ENCODE results near the gene DEAF1. TPM values are rescaled to one million over a fixed set of nuclear protein-coding genes. Genes with fewer than 3 reads are reported as not detected.

Gene DEAF1
- total and polyA plus RNA-seq, 2 donors (not counting 3 experiments of a cell fraction or from before 2014, with no cell fraction given) = 43.6 to 55.7 TPM

DNA sequence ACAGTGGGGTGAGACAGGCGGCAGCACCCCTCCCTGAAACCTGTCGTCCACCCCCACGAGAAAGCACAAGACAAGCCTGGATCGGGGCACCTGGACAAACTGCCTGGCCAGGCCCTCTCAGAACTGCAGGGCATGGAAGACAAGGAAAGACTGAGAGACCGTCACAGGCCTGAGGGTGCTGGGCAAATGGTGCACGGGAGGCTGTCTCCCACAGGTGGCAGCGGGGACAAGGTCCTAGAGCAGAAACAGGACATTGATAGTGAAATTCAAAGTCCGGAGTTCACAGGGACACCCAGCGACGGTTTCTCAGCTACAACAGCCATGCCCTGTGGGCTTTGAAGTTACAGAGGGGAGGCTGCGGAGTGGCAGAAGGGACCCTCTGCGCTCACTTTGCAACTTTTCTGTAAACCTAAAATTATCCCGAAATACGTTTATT is 37.3 kb downstream of the DEAF1 start:
- Histone ChIP-seq H3K27me3 (ENCODE audit: control insufficient read depth in 2 of 2, insufficient read depth in 2 of 2, low read length in 2 of 2) (no peaks in the 10 kb centered on the region), H2AFZ (ENCODE audit: low read depth, low read length) (no peak overlapping the region), H3K4me1 (ENCODE audit: control insufficient read depth, extremely low read depth, insufficient read depth, low read length) (no peaks in the 10 kb centered on the region), H3K9me3 (replicated peaks; ENCODE audit: control insufficient read depth, insufficient read depth, low read length) (no peaks in the 10 kb centered on the region), H4K20me1 (replicated peaks; ENCODE audit: control insufficient read depth, extremely low read depth, insufficient read depth, low read length) (no peaks in the 10 kb centered on the region), H3K9ac (replicated peaks; ENCODE audit: extremely low read depth, insufficient read depth, low read length) (no peak overlapping the region), H3K27ac (ENCODE audit: insufficient read depth, low read depth, low read length) (no peak overlapping the region), H3K9me1 (replicated peaks; ENCODE audit: control insufficient read depth, extremely low read depth, insufficient read depth, low read length) (no peaks in the 10 kb centered on the region), H3K36me3 (ENCODE audit: control insufficient read depth in 2 of 2, extremely low read depth in 1 of 2, insufficient read depth in 2 of 2, low read length in 2 of 2) (peaks cover 2 to 32% of the 10 kb centered on the region in 2 experiments), H3K4me2 (ENCODE audit: insufficient read depth, low read length) (no peak overlapping the region), H3K4me3 (replicated peaks in 1 of 3; ENCODE audit: insufficient read depth in 1 of 3, low read depth in 1 of 3, low read length in 3 of 3) (no peak overlapping the region), H3K79me2 (ENCODE audit: control insufficient read depth, insufficient read depth, low read length) (no peaks in the 10 kb centered on the region)
- FAIRE-seq (no peak), DNase-seq (ENCODE audit: low read depth, low spot score) (no peak)
- dilution Hi-C loops (cut with MboI; ENCODE audit: extremely low pct_ligation_motif_present, low sequenced_read_pairs) (no loop called here), intact Hi-C loops (cut with micrococcal nuclease) (no loop called here)
- TF ChIP-seq, protein P1, sequence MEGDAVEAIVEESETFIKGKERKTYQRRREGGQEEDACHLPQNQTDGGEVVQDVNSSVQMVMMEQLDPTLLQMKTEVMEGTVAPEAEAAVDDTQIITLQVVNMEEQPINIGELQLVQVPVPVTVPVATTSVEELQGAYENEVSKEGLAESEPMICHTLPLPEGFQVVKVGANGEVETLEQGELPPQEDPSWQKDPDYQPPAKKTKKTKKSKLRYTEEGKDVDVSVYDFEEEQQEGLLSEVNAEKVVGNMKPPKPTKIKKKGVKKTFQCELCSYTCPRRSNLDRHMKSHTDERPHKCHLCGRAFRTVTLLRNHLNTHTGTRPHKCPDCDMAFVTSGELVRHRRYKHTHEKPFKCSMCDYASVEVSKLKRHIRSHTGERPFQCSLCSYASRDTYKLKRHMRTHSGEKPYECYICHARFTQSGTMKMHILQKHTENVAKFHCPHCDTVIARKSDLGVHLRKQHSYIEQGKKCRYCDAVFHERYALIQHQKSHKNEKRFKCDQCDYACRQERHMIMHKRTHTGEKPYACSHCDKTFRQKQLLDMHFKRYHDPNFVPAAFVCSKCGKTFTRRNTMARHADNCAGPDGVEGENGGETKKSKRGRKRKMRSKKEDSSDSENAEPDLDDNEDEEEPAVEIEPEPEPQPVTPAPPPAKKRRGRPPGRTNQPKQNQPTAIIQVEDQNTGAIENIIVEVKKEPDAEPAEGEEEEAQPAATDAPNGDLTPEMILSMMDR (IDR thresholded peaks at IDR 0.05; ENCODE audit: extremely low read depth in 1 of 2, insufficient read depth in 1 of 2, low read depth in 1 of 2, low read length in 2 of 2) = no peak
- no peak for TF ChIP-seq POLR2AphosphoS5 (IDR thresholded peaks at IDR 0.05; ENCODE audit: insufficient read depth, low read depth, low read length)
- TF ChIP-seq, protein P2, sequence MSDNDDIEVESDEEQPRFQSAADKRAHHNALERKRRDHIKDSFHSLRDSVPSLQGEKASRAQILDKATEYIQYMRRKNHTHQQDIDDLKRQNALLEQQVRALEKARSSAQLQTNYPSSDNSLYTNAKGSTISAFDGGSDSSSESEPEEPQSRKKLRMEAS (IDR thresholded peaks at IDR 0.05; ENCODE audit: insufficient read depth, insufficient read length) = no peak
- TF ChIP-seq POLR2A (IDR thresholded peaks at IDR 0.05; ENCODE audit: low read depth, low read length) = no peak
- TF ChIP-seq FOS (IDR thresholded peaks at IDR 0.05; ENCODE audit: borderline replicate concordance, insufficient read depth, low read length) = no peak
- TF ChIP-seq MYC (IDR thresholded peaks at IDR 0.05; ENCODE audit: low read depth, low read length) = no peak
- no TSS peak for BruUV-seq (replicated peaks)
- POLR2A ChIA-PET = no interaction called here
- CTCF ChIA-PET = no interaction called here

- ChIA-PET POLR2A (no interaction called here), CTCF (interaction anchor here (1.0 kb wide), 1 partner anchor 11 kb away, joined by 3 read pairs; no protein-coding TSS in a partner anchor)
- TF ChIP-seq POLR2AphosphoS5 (IDR thresholded peaks at IDR 0.05; ENCODE audit: insufficient read depth, low read depth, low read length) = no peak
- TF ChIP-seq POLR2A (IDR thresholded peaks at IDR 0.05; ENCODE audit: low read depth, low read length) = no peak
- no peak for TF ChIP-seq FOS (IDR thresholded peaks at IDR 0.05; ENCODE audit: borderline replicate concordance, insufficient read depth, low read length)
- no peak for TF ChIP-seq GATA2 (IDR thresholded peaks at IDR 0.05; ENCODE audit: insufficient read depth, insufficient read length, low read depth, low read length)
- TF ChIP-seq, protein P2 (IDR thresholded peaks at IDR 0.05; ENCODE audit: insufficient read depth, insufficient read length) = no peak
- no peak for TF ChIP-seq JUN (IDR thresholded peaks at IDR 0.05; ENCODE audit: borderline replicate concordance, insufficient read depth, insufficient read length, low read depth)
- TF ChIP-seq, protein P1 (IDR thresholded peaks at IDR 0.05; ENCODE audit: extremely low read depth in 1 of 2, insufficient read depth in 1 of 2, low read depth in 1 of 2, low read length in 2 of 2) = no peak
- TF ChIP-seq MYC (IDR thresholded peaks at IDR 0.05; ENCODE audit: low read depth, low read length) = no peak
- TF ChIP-seq EZH2 (IDR thresholded peaks at IDR 0.05; ENCODE audit: borderline replicate concordance, low read depth, low read length, severe bottlenecking) = no peak
- H3K36me3 ChIP-seq (ENCODE audit: control insufficient read depth in 2 of 2, extremely low read depth in 1 of 2, insufficient read depth in 2 of 2, low read length in 2 of 2) = peaks cover 2 to 32% of the 10 kb centered on the region in 2 experiments
- no peak for FAIRE-seq
- no peaks in the 10 kb centered on the region for H3K79me2 ChIP-seq (ENCODE audit: control insufficient read depth, insufficient read depth, low read length)
- no peak overlapping the region for H2AFZ ChIP-seq (ENCODE audit: low read depth, low read length)
- H3K9me3 ChIP-seq (replicated peaks; ENCODE audit: control insufficient read depth, insufficient read depth, low read length) = no peaks in the 10 kb centered on the region
- no peaks in the 10 kb centered on the region for H3K27me3 ChIP-seq (ENCODE audit: control insufficient read depth in 2 of 2, insufficient read depth in 2 of 2, low read length in 2 of 2)
- H3K9me1 ChIP-seq (replicated peaks; ENCODE audit: control insufficient read depth, extremely low read depth, insufficient read depth, low read length) = no peaks in the 10 kb centered on the region
- H4K20me1 ChIP-seq (replicated peaks; ENCODE audit: control insufficient read depth, extremely low read depth, insufficient read depth, low read length) = no peaks in the 10 kb centered on the region
- dilution Hi-C loops (cut with MboI; ENCODE audit: extremely low pct_ligation_motif_present, low sequenced_read_pairs) = no loop called here
- no peak for DNase-seq (ENCODE audit: low read depth, low spot score)
- H3K4me1 ChIP-seq (ENCODE audit: control insufficient read depth, extremely low read depth, insufficient read depth, low read length) = no peaks in the 10 kb centered on the region
- intact Hi-C loops (cut with micrococcal nuclease) = no loop called here
- no TSS peak for BruUV-seq (replicated peaks)
- H3K4me3 ChIP-seq (replicated peaks in 1 of 3; ENCODE audit: insufficient read depth in 1 of 3, low read depth in 1 of 3, low read length in 3 of 3) = no peak overlapping the region
- H3K9ac ChIP-seq (replicated peaks; ENCODE audit: extremely low read depth, insufficient read depth, low read length) = no peak overlapping the region
- H3K27ac ChIP-seq (ENCODE audit: insufficient read depth, low read depth, low read length) = no peak overlapping the region
- H3K4me2 ChIP-seq (ENCODE audit: insufficient read depth, low read length) = no peak overlapping the region
Measured at GRCh38 chr11:656866-657265, 38.2 kb downstream of the DEAF1 start.

Data from endothelial cell of umbilical vein (primary cell).